Mammary epithelial cell (primary cell): Measurements from ENCODE around the gene NELFE.

Experiments used
- EZH2 ChIP-seq: IDR thresholded peaks from 2 replicates; pipeline ENCODE4 v1.6.1; 2012; ENCODE audit warnings: low read length, inconsistent platforms, borderline replicate concordance
- TF ChIP-seq, protein P1 (sequence below), 2 donors: IDR thresholded peaks in 1 of 2; conservative IDR thresholded peaks in 1 of 2; 2 replicates each; pipeline ENCODE4 v1.5.1; 2011 to 2012; ENCODE audit warnings: inconsistent platforms in 2 of 2, low read length in 2 of 2, mild to moderate bottlenecking in 2 of 2, control low read depth in 1 of 2, low read depth in 1 of 2; ENCODE audit not compliant: insufficient read depth in 1 of 2; ENCODE audit errors: extremely low read depth in 1 of 2

DNA sequence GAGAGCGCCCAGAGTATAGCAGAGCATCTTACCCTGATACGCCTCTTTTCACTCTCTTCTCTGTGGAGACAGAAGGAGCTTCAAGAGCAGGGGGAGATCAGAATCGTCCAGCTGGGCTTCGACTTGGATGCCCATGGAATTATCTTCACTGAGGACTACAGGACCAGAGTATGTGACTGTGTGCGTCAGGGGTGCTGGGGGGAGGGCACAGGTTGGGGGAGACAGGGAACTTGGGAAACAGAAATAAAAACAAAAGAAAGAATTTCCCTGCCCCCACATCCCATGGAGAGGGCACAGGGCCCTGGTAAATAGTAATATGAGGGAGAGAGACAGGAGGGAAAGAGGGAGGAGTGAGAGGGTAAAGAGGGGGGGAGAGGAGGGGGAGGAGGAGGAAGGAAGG, 20.1 kb upstream of the NELFE start:
- TF ChIP-seq, protein P1, sequence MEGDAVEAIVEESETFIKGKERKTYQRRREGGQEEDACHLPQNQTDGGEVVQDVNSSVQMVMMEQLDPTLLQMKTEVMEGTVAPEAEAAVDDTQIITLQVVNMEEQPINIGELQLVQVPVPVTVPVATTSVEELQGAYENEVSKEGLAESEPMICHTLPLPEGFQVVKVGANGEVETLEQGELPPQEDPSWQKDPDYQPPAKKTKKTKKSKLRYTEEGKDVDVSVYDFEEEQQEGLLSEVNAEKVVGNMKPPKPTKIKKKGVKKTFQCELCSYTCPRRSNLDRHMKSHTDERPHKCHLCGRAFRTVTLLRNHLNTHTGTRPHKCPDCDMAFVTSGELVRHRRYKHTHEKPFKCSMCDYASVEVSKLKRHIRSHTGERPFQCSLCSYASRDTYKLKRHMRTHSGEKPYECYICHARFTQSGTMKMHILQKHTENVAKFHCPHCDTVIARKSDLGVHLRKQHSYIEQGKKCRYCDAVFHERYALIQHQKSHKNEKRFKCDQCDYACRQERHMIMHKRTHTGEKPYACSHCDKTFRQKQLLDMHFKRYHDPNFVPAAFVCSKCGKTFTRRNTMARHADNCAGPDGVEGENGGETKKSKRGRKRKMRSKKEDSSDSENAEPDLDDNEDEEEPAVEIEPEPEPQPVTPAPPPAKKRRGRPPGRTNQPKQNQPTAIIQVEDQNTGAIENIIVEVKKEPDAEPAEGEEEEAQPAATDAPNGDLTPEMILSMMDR (conservative IDR thresholded peaks at IDR 0.05 in 1 of 2, IDR thresholded peaks at IDR 0.05 in 1 of 2; ENCODE audit: extremely low read depth in 1 of 2, insufficient read depth in 1 of 2, low read depth in 1 of 2, low read length in 2 of 2), result no peak
- TF ChIP-seq EZH2, result no peak
